ENCODE data around the gene RBM18.

RBM18 gene

DNA sequence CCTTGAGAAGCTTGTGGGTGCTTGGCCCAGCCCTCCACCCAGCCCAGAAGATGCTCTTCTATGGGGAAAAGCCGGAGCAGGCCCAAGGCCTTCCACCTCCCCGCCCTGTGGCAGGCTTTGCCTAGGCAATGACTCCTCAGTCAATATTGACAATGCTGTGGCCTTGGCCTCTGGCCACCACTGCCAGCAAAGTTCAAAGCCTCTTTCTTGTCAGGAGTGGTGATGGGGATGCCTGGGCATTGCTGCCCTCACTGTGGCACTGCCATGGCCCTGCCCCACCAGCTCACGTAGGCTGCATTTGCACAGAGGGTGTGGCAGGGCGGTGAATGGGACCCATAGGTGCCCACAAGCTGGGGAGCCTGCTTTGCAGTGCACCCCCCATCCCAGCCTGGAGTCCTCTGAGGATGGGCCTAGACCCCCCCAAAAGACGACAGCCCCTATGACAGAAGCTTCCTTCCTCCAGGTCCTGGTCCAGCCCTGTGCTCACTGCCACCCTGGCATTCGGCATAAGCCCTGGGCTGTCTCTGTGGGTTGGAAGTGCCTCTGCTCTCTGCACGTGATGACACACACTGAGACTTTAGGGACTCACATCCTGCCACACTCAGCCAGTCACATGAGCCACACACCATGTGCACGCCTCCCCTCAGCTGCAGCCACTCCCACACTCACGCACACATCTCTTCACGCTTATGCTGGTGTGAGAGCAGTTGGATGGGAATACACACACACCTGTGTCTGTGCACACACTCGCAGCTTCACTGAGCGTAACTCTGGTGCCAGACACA lies 73.9 kb downstream of the RBM18 start:
- H3K4me3 ChIP-seq (ENCODE audit: low read depth, low read length) = no peak overlapping the region
- TF ChIP-seq, protein P1, sequence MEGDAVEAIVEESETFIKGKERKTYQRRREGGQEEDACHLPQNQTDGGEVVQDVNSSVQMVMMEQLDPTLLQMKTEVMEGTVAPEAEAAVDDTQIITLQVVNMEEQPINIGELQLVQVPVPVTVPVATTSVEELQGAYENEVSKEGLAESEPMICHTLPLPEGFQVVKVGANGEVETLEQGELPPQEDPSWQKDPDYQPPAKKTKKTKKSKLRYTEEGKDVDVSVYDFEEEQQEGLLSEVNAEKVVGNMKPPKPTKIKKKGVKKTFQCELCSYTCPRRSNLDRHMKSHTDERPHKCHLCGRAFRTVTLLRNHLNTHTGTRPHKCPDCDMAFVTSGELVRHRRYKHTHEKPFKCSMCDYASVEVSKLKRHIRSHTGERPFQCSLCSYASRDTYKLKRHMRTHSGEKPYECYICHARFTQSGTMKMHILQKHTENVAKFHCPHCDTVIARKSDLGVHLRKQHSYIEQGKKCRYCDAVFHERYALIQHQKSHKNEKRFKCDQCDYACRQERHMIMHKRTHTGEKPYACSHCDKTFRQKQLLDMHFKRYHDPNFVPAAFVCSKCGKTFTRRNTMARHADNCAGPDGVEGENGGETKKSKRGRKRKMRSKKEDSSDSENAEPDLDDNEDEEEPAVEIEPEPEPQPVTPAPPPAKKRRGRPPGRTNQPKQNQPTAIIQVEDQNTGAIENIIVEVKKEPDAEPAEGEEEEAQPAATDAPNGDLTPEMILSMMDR (IDR thresholded peaks at IDR 0.05; ENCODE audit: borderline replicate concordance, insufficient read depth, low read depth, low read length) = no peak

DNA sequence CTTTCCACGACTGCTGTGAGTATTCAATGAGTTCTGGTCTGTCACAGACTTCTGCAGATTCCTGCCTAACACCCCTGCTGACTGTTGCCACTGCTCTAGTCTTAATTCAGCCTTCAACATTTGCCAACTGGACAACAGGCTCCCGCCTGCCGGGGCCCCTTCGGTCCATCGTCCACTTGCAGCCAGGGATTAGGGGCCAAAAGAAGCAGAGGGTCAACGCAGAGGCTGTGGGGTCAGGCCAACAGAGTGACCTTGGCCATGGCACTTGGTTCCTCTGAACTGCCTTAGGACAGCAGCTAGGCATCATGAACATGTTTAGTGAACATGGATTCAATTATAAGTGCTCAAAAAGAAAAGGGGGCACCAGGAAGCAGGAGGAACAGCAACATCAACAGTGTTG lies 76.3 kb downstream of the RBM18 start:
- H3K4me3 ChIP-seq (ENCODE audit: low read depth, low read length) = no peak overlapping the region
- TF ChIP-seq, protein P1 (IDR thresholded peaks at IDR 0.05; ENCODE audit: borderline replicate concordance, insufficient read depth, low read depth, low read length) = no peak
